GM23338 (cell line): Measurements from ENCODE around the gene DCAF16. TPM values are rescaled to one million over a fixed set of nuclear protein-coding genes. Genes with fewer than 3 reads are reported as not detected.

Experiments used
- ATAC-seq: fragments of 200-7000 bp; cut with Tn5 transposase; 3 replicates; pipeline ENCODE4 v1.9.1; 2020
- DNase-seq: peaks from one replicate; pipeline ENCODE4 v3.0.0-alpha.2; 2015; ENCODE audit warnings: low spot score
- H2AFZ ChIP-seq: fragments of 200-600 bp; sonication (generic); 2 replicates; pipeline ENCODE4 v1.8.0; 2016; ENCODE audit warnings: antibody characterized with exemption, mild to moderate bottlenecking, moderate library complexity
- H3F3A ChIP-seq: fragments of 200-600 bp; sonication (generic); replicated peaks from 2 replicates; pipeline ENCODE4 v1.8.0; 2017; ENCODE audit warnings: antibody characterized with exemption, mixed run types, low read depth
- H3K27ac ChIP-seq: fragments of 200-600 bp; sonication (generic); 2 replicates; pipeline ENCODE4 v1.6.1; 2016; ENCODE audit warnings: low read depth
- H3K27me3 ChIP-seq: fragments of 200-600 bp; sonication (generic); 2 replicates; pipeline ENCODE4 v1.8.0; 2016; ENCODE audit warnings: mild to moderate bottlenecking, mixed run types, moderate library complexity; ENCODE audit not compliant: insufficient read depth
- H3K36me3 ChIP-seq: fragments of 200-600 bp; sonication (generic); 2 replicates; pipeline ENCODE4 v1.8.0; 2016; ENCODE audit warnings: mild to moderate bottlenecking; ENCODE audit not compliant: insufficient read depth
- H3K4me1 ChIP-seq: fragments of 200-600 bp; sonication (generic); 2 replicates; pipeline ENCODE4 v1.8.0; 2016; ENCODE audit warnings: mild to moderate bottlenecking, moderate library complexity; ENCODE audit not compliant: insufficient read depth
- H3K4me2 ChIP-seq: fragments of 200-600 bp; sonication (generic); 2 replicates; pipeline ENCODE4 v1.7.1; 2017; ENCODE audit warnings: mixed run types
- H3K4me3 ChIP-seq: fragments of 200-600 bp; sonication (generic); 2 replicates; pipeline ENCODE4 v1.6.1; 2016; ENCODE audit warnings: mixed run types
- H3K79me2 ChIP-seq: fragments of 200-600 bp; sonication (generic); replicated peaks from 2 replicates; pipeline ENCODE4 v1.8.0; 2017; ENCODE audit warnings: mild to moderate bottlenecking; ENCODE audit not compliant: insufficient read depth
- H3K9me2 ChIP-seq: fragments of 200-600 bp; sonication (generic); 2 replicates; pipeline ENCODE4 v1.8.0; 2017; ENCODE audit not compliant: insufficient read depth
- H4K20me1 ChIP-seq: fragments of 200-600 bp; sonication (generic); replicated peaks from 2 replicates; pipeline ENCODE4 v1.8.0; 2017; ENCODE audit warnings: mild to moderate bottlenecking; ENCODE audit not compliant: insufficient read depth
- H3K27ac Mint-ChIP-seq: 2 replicates; pipeline ENCODE4 v1.8.0; 2020; ENCODE audit warnings: inconsistent platforms, mild to moderate bottlenecking, moderate library complexity, mixed read lengths
- H3K27me3 Mint-ChIP-seq: 3 replicates; pipeline ENCODE4 v1.8.0; 2022; ENCODE audit warnings: low read depth, mild to moderate bottlenecking, moderate library complexity, mixed read lengths, inconsistent platforms; ENCODE audit not compliant: insufficient read depth, poor library complexity
- H3K36me3 Mint-ChIP-seq: 3 replicates; pipeline ENCODE4 v1.8.0; 2021; ENCODE audit warnings: low read depth, mild to moderate bottlenecking, inconsistent platforms, moderate library complexity, mixed read lengths
- H3K4me1 Mint-ChIP-seq: 3 replicates; pipeline ENCODE4 v1.8.0; 2020; ENCODE audit warnings: mild to moderate bottlenecking, inconsistent platforms, mixed read lengths
- H3K4me3 Mint-ChIP-seq: 3 replicates; pipeline ENCODE4 v1.8.0; 2021; ENCODE audit warnings: moderate library complexity, mild to moderate bottlenecking, inconsistent platforms, mixed read lengths
- H3K9me3 Mint-ChIP-seq: 3 replicates; pipeline ENCODE4 v1.8.0; 2020; ENCODE audit warnings: moderate library complexity, mild to moderate bottlenecking, inconsistent platforms, mixed read lengths
- CREB1 ChIP-seq: fragments of 250-450 bp; sonication (Bioruptor Pico); IDR thresholded peaks from 2 replicates; pipeline ENCODE4 v1.5.0; 2020; ENCODE audit warnings: low read depth, mild to moderate bottlenecking, moderate library complexity
- ETS1 ChIP-seq: IDR thresholded peaks from 2 replicates; pipeline ENCODE4 v1.6.1; 2016; ENCODE audit warnings: antibody characterized with exemption
- EZH2 ChIP-seq: fragments of 200-600 bp; sonication (generic); IDR thresholded peaks from one replicate; pipeline ENCODE4 v1.8.0; 2017; ENCODE audit warnings: antibody characterized with exemption, mild to moderate bottlenecking, low read depth; ENCODE audit not compliant: unreplicated experiment
- EZH2phosphoT487 ChIP-seq: fragments of 200-600 bp; sonication (generic); IDR thresholded peaks from one replicate; pipeline ENCODE4 v1.8.1; 2018; ENCODE audit warnings: antibody characterized with exemption; ENCODE audit not compliant: unreplicated experiment
- POLR2AphosphoS5 ChIP-seq: IDR thresholded peaks from 2 replicates; pipeline ENCODE4 v1.6.1; 2016; ENCODE audit warnings: antibody characterized with exemption, low read depth
- ZNF114 ChIP-seq: fragments of 250-450 bp; sonication (Bioruptor Pico); IDR thresholded peaks from 2 replicates; pipeline ENCODE4 v1.5.0; 2020; ENCODE audit warnings: mild to moderate bottlenecking, moderate library complexity
- ZNF331 ChIP-seq: fragments of 250-450 bp; sonication (Bioruptor Pico); IDR thresholded peaks from 2 replicates; pipeline ENCODE4 v1.5.0; 2020; ENCODE audit warnings: low read depth, mild to moderate bottlenecking, moderate library complexity
- polyA plus RNA-seq: library from polyadenylated mRNA; unstranded; fragments of >200 nt; fragmentation: Nextera tagmentation; extraction: Ambion mirVana; gene quantifications from 2 replicates; pipeline ENCODE4 v1.2.1, GENCODE V29; 2016
- total RNA-seq: library from RNA; depleted of rRNA; stranded (reverse); fragments of >200 nt; shearing (Covaris generic); gene quantifications from 2 replicates; pipeline ENCODE4 v1.2.3, GENCODE V29; 2014
- TF ChIP-seq, protein P1 (sequence below), 2 experiments: fragments of 200-600 bp in 1 of 2; sonication (generic) in 1 of 2; conservative IDR thresholded peaks; 2 replicates each; pipeline versions ENCODE4 v1.5.1 to v1.6.1; 2016 to 2017; ENCODE audit warnings: antibody characterized with exemption in 2 of 2, low read depth in 2 of 2, mild to moderate bottlenecking in 2 of 2, moderate library complexity in 1 of 2
- TF ChIP-seq, protein P2 (sequence below): fragments of 250-450 bp; sonication (Bioruptor Pico); IDR thresholded peaks from 2 replicates; pipeline ENCODE4 v1.5.0; 2020; ENCODE audit warnings: mild to moderate bottlenecking, moderate library complexity

The DCAF16 gene
- total and polyA plus RNA-seq, 2 experiments from 2014 or later, result 28.7 to 46.3 TPM

GRCh38 chr4:17785858-17786257, 24.7 kb downstream of the DCAF16 start:
- Mint-ChIP-seq H3K27me3 (peaks cover 23% of the 10 kb centered on the region), H3K4me3 (no peak overlapping the region), H3K27ac (no peak overlapping the region), H3K36me3 (no peaks in the 10 kb centered on the region), H3K4me1 (peaks cover 4% of the 10 kb centered on the region; the same call in 2 of the 3 replicates), H3K9me3 (peaks cover 4% of the 10 kb centered on the region; the same call in 1 of the 3 replicates)
- Histone ChIP-seq H3K79me2 (no peaks in the 10 kb centered on the region), H3K4me2 (no peak overlapping the region), H3K4me3 (no peak overlapping the region), H2AFZ (no peak overlapping the region), H3K27me3 (peaks cover 25% of the 10 kb centered on the region), H4K20me1 (no peaks in the 10 kb centered on the region; the same call in 1 of the 2 replicates), H3K27ac (no peak overlapping the region), H3K36me3 (no peaks in the 10 kb centered on the region), H3K9me2 (no peaks in the 10 kb centered on the region), H3K4me1 (peaks cover 7% of the 10 kb centered on the region; the same call in 1 of the 2 replicates), H3F3A (no peaks in the 10 kb centered on the region)
- TF ChIP-seq EZH2phosphoT487 (no peak), EZH2 (no peak)
- TF ChIP-seq, protein P1, sequence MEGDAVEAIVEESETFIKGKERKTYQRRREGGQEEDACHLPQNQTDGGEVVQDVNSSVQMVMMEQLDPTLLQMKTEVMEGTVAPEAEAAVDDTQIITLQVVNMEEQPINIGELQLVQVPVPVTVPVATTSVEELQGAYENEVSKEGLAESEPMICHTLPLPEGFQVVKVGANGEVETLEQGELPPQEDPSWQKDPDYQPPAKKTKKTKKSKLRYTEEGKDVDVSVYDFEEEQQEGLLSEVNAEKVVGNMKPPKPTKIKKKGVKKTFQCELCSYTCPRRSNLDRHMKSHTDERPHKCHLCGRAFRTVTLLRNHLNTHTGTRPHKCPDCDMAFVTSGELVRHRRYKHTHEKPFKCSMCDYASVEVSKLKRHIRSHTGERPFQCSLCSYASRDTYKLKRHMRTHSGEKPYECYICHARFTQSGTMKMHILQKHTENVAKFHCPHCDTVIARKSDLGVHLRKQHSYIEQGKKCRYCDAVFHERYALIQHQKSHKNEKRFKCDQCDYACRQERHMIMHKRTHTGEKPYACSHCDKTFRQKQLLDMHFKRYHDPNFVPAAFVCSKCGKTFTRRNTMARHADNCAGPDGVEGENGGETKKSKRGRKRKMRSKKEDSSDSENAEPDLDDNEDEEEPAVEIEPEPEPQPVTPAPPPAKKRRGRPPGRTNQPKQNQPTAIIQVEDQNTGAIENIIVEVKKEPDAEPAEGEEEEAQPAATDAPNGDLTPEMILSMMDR (conservative IDR thresholded peaks at IDR 0.05; ENCODE audit: low read depth in 2 of 2), result peak; percentile 18 to 65; a peak in 2 of 4 replicates
- no peak for ATAC-seq
- no peak for DNase-seq

GRCh38 chr4:17781300-17782287, 29.0 kb downstream of the DCAF16 start, which contains the start of gene FAM184B:
FAM184B (minus strand) TSS chr4:17781621; CDS start chr4:17781299, 322 bp downstream.
- Mint-ChIP-seq H3K36me3 (no peaks in the 10 kb centered on the region), H3K27me3 (peaks cover 38% of the 10 kb centered on the region), H3K4me1 (peaks cover 12% of the 10 kb centered on the region; the same call in 2 of the 3 replicates), H3K27ac (no peak within 1 kb of the TSS), H3K9me3 (peaks cover 4% of the 10 kb centered on the region; the same call in 1 of the 3 replicates), H3K4me3 (peak within 1 kb of the TSS; percentile 78)
- no peaks in the 10 kb centered on the region; the same call in 1 of the 2 replicates for H4K20me1 ChIP-seq
- no peaks in the 10 kb centered on the region for H3F3A ChIP-seq
- TF ChIP-seq POLR2AphosphoS5 (no peak), CREB1 (no peak), ZNF331 (CRISPR knock-in tag) (no peak), ETS1 (no peak), EZH2 (peak; percentile 70), ZNF114 (CRISPR knock-in tag) (no peak), EZH2phosphoT487 (no peak)
- TF ChIP-seq, protein P2, sequence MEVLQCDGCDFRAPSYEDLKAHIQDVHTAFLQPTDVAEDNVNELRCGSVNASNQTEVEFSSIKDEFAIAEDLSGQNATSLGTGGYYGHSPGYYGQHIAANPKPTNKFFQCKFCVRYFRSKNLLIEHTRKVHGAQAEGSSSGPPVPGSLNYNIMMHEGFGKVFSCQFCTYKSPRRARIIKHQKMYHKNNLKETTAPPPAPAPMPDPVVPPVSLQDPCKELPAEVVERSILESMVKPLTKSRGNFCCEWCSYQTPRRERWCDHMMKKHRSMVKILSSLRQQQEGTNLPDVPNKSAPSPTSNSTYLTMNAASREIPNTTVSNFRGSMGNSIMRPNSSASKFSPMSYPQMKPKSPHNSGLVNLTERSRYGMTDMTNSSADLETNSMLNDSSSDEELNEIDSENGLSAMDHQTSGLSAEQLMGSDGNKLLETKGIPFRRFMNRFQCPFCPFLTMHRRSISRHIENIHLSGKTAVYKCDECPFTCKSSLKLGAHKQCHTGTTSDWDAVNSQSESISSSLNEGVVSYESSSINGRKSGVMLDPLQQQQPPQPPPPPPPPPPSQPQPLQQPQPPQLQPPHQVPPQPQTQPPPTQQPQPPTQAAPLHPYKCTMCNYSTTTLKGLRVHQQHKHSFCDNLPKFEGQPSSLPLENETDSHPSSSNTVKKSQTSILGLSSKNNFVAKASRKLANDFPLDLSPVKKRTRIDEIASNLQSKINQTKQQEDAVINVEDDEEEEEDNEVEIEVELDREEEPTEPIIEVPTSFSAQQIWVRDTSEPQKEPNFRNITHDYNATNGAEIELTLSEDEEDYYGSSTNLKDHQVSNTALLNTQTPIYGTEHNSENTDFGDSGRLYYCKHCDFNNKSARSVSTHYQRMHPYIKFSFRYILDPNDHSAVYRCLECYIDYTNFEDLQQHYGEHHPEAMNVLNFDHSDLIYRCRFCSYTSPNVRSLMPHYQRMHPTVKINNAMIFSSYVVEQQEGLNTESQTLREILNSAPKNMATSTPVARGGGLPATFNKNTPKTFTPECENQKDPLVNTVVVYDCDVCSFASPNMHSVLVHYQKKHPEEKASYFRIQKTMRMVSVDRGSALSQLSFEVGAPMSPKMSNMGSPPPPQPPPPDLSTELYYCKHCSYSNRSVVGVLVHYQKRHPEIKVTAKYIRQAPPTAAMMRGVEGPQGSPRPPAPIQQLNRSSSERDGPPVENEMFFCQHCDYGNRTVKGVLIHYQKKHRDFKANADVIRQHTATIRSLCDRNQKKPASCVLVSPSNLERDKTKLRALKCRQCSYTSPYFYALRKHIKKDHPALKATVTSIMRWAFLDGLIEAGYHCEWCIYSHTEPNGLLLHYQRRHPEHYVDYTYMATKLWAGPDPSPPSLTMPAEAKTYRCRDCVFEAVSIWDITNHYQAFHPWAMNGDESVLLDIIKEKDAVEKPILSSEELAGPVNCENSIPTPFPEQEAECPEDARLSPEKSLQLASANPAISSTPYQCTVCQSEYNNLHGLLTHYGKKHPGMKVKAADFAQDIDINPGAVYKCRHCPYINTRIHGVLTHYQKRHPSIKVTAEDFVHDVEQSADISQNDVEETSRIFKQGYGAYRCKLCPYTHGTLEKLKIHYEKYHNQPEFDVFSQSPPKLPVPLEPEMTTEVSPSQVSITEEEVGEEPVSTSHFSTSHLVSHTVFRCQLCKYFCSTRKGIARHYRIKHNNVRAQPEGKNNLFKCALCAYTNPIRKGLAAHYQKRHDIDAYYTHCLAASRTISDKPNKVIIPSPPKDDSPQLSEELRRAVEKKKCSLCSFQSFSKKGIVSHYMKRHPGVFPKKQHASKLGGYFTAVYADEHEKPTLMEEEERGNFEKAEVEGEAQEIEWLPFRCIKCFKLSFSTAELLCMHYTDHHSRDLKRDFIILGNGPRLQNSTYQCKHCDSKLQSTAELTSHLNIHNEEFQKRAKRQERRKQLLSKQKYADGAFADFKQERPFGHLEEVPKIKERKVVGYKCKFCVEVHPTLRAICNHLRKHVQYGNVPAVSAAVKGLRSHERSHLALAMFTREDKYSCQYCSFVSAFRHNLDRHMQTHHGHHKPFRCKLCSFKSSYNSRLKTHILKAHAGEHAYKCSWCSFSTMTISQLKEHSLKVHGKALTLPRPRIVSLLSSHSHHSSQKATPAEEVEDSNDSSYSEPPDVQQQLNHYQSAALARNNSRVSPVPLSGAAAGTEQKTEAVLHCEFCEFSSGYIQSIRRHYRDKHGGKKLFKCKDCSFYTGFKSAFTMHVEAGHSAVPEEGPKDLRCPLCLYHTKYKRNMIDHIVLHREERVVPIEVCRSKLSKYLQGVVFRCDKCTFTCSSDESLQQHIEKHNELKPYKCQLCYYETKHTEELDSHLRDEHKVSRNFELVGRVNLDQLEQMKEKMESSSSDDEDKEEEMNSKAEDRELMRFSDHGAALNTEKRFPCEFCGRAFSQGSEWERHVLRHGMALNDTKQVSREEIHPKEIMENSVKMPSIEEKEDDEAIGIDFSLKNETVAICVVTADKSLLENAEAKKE (CRISPR knock-in tag), result no peak
- ATAC-seq (peak; percentile 79), DNase-seq (peak; percentile 62)
- peaks cover 7% of the 10 kb centered on the region; the same call in 1 of the 2 replicates for H3K4me1 ChIP-seq
- no peaks in the 10 kb centered on the region for H3K36me3 ChIP-seq
- H3K9me2 ChIP-seq, result no peaks in the 10 kb centered on the region
- H3K79me2 ChIP-seq, result no peaks in the 10 kb centered on the region
- H2AFZ ChIP-seq, result peak within 1 kb of the TSS; percentile 97
- no peak within 1 kb of the TSS for H3K27ac ChIP-seq
- peak within 1 kb of the TSS; percentile 66 for H3K4me3 ChIP-seq
- peaks cover 50% of the 10 kb centered on the region for H3K27me3 ChIP-seq
- peak within 1 kb of the TSS; percentile 90 for H3K4me2 ChIP-seq
